NCI-H748 (cell line): ENCODE results near the gene SOHLH2.

Experiments
- DNase-seq: peaks from one replicate; lab custom pipeline; 2025; ENCODE audit not compliant: unreplicated experiment; lab: John Stamatoyannopoulos, UW

SOHLH2 gene

GRCh38 chr13:36214163-36214921 lies at the start of gene SOHLH2:
Gene SOHLH2 (minus strand): TSS chr13:36214556. CDS start chr13:36214526, 30 bp downstream.
- DNase-seq = no peak

GRCh38 chr13:36261976-36262375 lies 47.6 kb upstream of the SOHLH2 start:
- DNase-seq = no peak

GRCh38 chr13:36261011-36261410 lies 46.7 kb upstream of the SOHLH2 start:
- no peak for DNase-seq

GRCh38 chr13:36259361-36260137 lies 45.2 kb upstream of the SOHLH2 start:
- DNase-seq = no peak

GRCh38 chr13:36258831-36259230 lies 44.5 kb upstream of the SOHLH2 start:
- no peak for DNase-seq

- no peak for DNase-seq
Observed at GRCh38 chr13:36251526-36251925, 37.2 kb upstream of the SOHLH2 start.

GRCh38 chr13:36251017-36251416 lies 36.7 kb upstream of the SOHLH2 start:
- no peak for DNase-seq

GRCh38 chr13:36248700-36249099 lies 34.3 kb upstream of the SOHLH2 start:
- no peak for DNase-seq

GRCh38 chr13:36244990-36245389 lies 30.6 kb upstream of the SOHLH2 start:
- DNase-seq = no peak

- DNase-seq = no peak
Observed at GRCh38 chr13:36244073-36244472, 29.7 kb upstream of the SOHLH2 start.

- no peak for DNase-seq
Observed at GRCh38 chr13:36242761-36243160, 28.4 kb upstream of the SOHLH2 start.

- DNase-seq = no peak
Observed at GRCh38 chr13:36231236-36231635, 16.9 kb upstream of the SOHLH2 start.

- DNase-seq = no peak
Observed at GRCh38 chr13:36224730-36225129, 10.4 kb upstream of the SOHLH2 start.

- no peak for DNase-seq
Observed at GRCh38 chr13:36219883-36220282, 5.5 kb upstream of the SOHLH2 start.

GRCh38 chr13:36217456-36217855 lies 3.1 kb upstream of the SOHLH2 start:
- no peak for DNase-seq

GRCh38 chr13:36212789-36213188 lies 1.6 kb downstream of the SOHLH2 start:
- DNase-seq = peak; percentile 77

GRCh38 chr13:36211567-36211966 lies 2.8 kb downstream of the SOHLH2 start:
- DNase-seq = peak; percentile 64

GRCh38 chr13:36210738-36211137 lies 3.6 kb downstream of the SOHLH2 start:
- DNase-seq = peak; percentile 10

GRCh38 chr13:36207672-36208071 lies 6.7 kb downstream of the SOHLH2 start:
- peak; percentile 39 for DNase-seq

GRCh38 chr13:36193151-36193855 lies 21.1 kb downstream of the SOHLH2 start:
- DNase-seq = peak; percentile 96

GRCh38 chr13:36192166-36192565 lies 22.2 kb downstream of the SOHLH2 start:
- peak; percentile 83 for DNase-seq

GRCh38 chr13:36190771-36191170 lies 23.6 kb downstream of the SOHLH2 start:
- DNase-seq = no peak
